K562 (cell line): ENCODE data around the gene HDGFL1.

Source experiments
- CHD2 ChIP-seq: IDR thresholded peaks from 2 replicates; pipeline ENCODE4 v1.6.1; 2011; ENCODE audit warnings: low read depth, low read length
- HMG20A ChIP-seq: fragments of 450-650 bp; formaldehyde crosslinking; conservative IDR thresholded peaks from 2 replicates; pipeline ENCODE4 v1.4.0; 2020; ENCODE audit warnings: mild to moderate bottlenecking, mixed read lengths
- KLF10 ChIP-seq: fragments of 250-450 bp; sonication (Bioruptor Pico); IDR thresholded peaks from 2 replicates; pipeline ENCODE4 v1.6.1; 2021; ENCODE audit warnings: matching md5 sums
- POLR2AphosphoS5 ChIP-seq: IDR thresholded peaks from 2 replicates; pipeline ENCODE4 v1.6.1; 2011; ENCODE audit warnings: mild to moderate bottlenecking, low read depth, low read length, moderate library complexity; ENCODE audit not compliant: control insufficient read depth, insufficient read depth
- SMC3 ChIP-seq: conservative IDR thresholded peaks from 2 replicates; pipeline ENCODE4 v1.6.1; 2011; ENCODE audit warnings: low read depth, low read length, improper control_type of control experiment; ENCODE audit not compliant: insufficient read depth
- ZNF175 ChIP-seq: fragments of 200-800 bp; sonication (Bioruptor generic); IDR thresholded peaks from 2 replicates; pipeline ENCODE4 v1.6.1; 2016; ENCODE audit warnings: low read depth, mild to moderate bottlenecking, missing genetic modification characterization, missing compliant biosample characterization
- ZNF282 ChIP-seq: sonication (generic); formaldehyde crosslinking; IDR thresholded peaks from 2 replicates; pipeline ENCODE4 v1.8.1; 2023; ENCODE audit warnings: missing genetic modification reagents
- ZNF408 ChIP-seq: fragments of 250-450 bp; sonication (Bioruptor Pico); IDR thresholded peaks from 2 replicates; pipeline ENCODE4 v1.4.0; 2020; ENCODE audit warnings: low read depth, mild to moderate bottlenecking, moderate library complexity
- ZNF785 ChIP-seq: fragments of 250-450 bp; sonication (Bioruptor Pico); IDR thresholded peaks from 2 replicates; pipeline ENCODE4 v1.4.0; 2020; ENCODE audit warnings: mild to moderate bottlenecking
- TF ChIP-seq, protein P1 (sequence below): fragments of 250-450 bp; sonication (Bioruptor Pico); IDR thresholded peaks from 2 replicates; pipeline ENCODE4 v1.5.0; 2021; ENCODE audit warnings: mild to moderate bottlenecking, borderline replicate concordance
- TF ChIP-seq, protein P2 (sequence below), 3 experiments: IDR thresholded peaks in 2 of 3; conservative IDR thresholded peaks in 1 of 3; 2 replicates each; pipeline ENCODE4 v1.5.1; 2011 to 2012; ENCODE audit warnings: low read length in 3 of 3, mild to moderate bottlenecking in 3 of 3, control low read depth in 2 of 3, improper control_type of control experiment in 1 of 3, inconsistent platforms in 1 of 3, low read depth in 1 of 3, mixed read lengths in 1 of 3, moderate library complexity in 1 of 3; ENCODE audit not compliant: insufficient read depth in 2 of 3

DNA sequence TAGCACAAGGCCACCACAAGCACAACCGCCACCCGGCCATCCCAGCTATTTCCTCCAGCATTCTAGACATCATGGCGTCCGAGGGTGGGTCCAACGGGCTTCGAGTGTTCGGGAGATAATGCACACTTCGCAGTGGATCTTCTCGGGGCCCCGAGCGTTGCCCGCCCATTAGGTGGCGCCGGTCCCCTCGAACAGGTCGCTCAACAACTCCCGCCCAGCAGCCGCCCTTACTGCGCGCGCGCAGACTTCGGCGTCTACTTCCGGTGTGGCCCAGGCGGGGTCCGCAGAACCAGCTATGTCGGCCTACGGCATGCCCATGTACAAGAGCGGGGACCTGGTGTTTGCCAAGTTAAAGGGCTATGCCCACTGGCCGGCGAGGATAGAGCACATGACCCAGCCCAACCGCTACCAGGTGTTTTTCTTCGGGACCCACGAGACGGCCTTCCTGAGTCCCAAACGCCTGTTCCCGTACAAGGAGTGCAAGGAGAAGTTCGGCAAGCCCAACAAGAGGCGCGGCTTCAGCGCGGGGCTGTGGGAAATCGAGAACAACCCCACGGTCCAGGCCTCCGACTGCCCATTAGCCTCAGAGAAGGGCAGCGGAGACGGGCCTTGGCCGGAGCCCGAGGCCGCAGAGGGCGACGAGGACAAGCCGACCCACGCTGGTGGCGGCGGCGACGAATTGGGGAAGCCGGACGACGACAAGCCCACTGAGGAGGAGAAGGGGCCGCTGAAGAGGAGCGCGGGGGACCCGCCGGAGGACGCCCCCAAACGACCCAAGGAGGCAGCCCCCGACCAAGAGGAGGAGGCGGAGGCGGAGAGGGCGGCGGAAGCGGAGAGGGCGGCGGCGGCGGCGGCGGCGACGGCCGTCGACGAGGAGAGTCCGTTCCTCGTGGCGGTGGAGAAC lies at the start of gene HDGFL1:
- TF ChIP-seq SMC3 = no peak
- TF ChIP-seq ZNF408 (CRISPR knock-in tag) = no peak
- TF ChIP-seq ZNF175 (CRISPR knock-in tag) = no peak
- TF ChIP-seq KLF10 = no peak
- TF ChIP-seq HMG20A (CRISPR knock-in tag) = no peak
- TF ChIP-seq, protein P1, sequence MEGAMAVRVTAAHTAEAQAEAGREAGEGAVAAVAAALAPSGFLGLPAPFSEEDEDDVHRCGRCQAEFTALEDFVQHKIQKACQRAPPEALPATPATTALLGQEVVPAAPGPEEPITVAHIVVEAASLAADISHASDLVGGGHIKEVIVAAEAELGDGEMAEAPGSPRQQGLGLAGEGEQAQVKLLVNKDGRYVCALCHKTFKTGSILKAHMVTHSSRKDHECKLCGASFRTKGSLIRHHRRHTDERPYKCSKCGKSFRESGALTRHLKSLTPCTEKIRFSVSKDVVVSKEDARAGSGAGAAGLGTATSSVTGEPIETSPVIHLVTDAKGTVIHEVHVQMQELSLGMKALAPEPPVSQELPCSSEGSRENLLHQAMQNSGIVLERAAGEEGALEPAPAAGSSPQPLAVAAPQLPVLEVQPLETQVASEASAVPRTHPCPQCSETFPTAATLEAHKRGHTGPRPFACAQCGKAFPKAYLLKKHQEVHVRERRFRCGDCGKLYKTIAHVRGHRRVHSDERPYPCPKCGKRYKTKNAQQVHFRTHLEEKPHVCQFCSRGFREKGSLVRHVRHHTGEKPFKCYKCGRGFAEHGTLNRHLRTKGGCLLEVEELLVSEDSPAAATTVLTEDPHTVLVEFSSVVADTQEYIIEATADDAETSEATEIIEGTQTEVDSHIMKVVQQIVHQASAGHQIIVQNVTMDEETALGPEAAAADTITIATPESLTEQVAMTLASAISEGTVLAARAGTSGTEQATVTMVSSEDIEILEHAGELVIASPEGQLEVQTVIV = no peak
- no peak for TF ChIP-seq POLR2AphosphoS5
- no peak for TF ChIP-seq ZNF282 (CRISPR knock-in tag)
- no peak for TF ChIP-seq CHD2
- TF ChIP-seq, protein P2, sequence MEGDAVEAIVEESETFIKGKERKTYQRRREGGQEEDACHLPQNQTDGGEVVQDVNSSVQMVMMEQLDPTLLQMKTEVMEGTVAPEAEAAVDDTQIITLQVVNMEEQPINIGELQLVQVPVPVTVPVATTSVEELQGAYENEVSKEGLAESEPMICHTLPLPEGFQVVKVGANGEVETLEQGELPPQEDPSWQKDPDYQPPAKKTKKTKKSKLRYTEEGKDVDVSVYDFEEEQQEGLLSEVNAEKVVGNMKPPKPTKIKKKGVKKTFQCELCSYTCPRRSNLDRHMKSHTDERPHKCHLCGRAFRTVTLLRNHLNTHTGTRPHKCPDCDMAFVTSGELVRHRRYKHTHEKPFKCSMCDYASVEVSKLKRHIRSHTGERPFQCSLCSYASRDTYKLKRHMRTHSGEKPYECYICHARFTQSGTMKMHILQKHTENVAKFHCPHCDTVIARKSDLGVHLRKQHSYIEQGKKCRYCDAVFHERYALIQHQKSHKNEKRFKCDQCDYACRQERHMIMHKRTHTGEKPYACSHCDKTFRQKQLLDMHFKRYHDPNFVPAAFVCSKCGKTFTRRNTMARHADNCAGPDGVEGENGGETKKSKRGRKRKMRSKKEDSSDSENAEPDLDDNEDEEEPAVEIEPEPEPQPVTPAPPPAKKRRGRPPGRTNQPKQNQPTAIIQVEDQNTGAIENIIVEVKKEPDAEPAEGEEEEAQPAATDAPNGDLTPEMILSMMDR (IDR thresholded peaks at IDR 0.05 in 2 of 3, conservative IDR thresholded peaks at IDR 0.05 in 1 of 3; ENCODE audit: insufficient read depth in 2 of 3, low read depth in 1 of 3, low read length in 3 of 3) = no peak
- TF ChIP-seq ZNF785 (CRISPR knock-in tag) = no peak
